CD4-positive, alpha-beta T cell treated with Interleukin-15 for 4 hours (primary cell): ENCODE results near the gene MACROH2A2.
"Not testable (repeated sequence)": the region's sequence is repeated elsewhere in the genome, so short reads cannot be mapped to it uniquely, and the experiment has no call there.

Experiments
- DNase-seq: peaks from one replicate; pipeline ENCODE4 v3.0.0-alpha.2; 2020; ENCODE audit warnings: low spot score

MACROH2A2 gene

GRCh38 chr10:70068925-70069324 lies 16.3 kb downstream of the MACROH2A2 start:
- no peak for DNase-seq

DNA sequence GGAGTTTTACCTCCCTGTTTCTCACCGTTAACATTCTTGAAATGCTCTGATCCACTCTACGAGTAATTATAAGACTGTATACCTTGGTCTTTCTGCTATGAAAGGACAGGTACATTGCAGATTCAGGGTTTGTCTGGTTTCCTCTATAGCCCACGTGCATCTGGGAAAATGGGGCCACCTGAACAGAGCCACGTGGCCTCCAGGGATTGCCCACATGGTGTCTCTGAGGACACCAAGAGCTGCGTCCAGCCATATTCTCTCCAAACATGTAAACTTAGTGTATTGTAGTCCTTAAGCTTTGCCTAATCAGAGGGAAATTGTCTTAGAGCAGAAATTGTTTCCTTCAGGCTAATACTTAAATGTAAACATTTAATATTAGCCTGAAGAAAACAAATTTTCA lies 16.7 kb downstream of the MACROH2A2 start:
- no peak for DNase-seq

DNA sequence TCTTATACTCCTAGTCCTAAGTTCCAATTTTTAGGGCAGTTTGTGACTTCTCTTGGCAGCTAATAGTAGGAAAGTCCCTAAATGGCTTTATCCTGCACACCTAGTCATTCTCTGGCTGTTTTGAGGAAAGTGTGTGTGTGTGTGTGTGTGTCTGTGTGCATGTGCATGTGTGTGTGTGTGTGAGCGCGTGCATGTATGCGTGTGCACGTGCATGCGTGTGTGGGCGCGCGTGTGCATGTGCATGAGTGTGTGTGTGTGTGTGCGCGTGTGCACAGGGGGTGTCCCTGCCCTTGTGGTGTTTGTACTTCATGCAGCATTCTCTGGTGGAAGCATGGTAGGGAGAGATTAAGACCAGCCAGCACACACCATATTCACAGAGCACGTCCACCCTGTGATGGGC lies 18.2 kb downstream of the MACROH2A2 start:
- DNase-seq = no peak

DNA sequence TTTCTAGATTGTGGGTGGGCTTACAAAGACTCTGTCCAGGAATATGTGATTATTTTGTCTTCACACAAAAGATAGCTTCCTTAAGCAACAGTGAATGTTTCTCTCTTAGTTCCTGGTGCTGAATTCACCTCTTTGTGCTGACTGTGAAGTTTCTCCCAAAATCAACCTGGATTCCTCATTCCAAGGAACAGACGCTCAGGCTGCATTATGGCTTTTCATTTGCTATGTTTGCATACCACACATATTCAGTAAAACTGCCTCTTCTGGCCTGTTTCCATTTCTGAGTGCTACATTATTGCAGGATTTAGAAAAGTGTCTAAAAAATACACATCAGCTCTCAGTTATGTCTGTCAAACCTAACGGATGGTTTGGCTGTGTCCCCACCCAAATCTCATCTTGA lies 21.5 kb downstream of the MACROH2A2 start:
- no peak for DNase-seq

DNA sequence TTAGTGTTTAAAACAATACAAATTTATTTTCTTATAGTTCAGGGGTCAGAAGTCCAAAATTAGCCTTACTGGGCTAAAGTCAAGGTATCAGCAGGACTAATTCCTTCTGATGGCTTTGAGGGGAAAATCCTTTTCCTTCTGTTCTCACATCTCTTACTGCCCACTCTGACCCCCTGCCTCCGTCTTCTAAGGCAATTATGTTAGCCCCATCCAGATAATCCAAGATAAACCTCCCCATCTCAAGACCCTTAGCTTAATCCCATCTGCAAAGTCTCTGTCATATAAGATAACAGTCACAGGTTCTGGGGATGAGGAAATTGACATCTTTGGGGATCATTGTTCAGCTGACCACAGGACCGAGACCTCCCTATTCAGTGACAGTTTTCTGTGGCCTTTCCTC lies 22.3 kb downstream of the MACROH2A2 start:
- DNase-seq = no peak

GRCh38 chr10:70078329-70078728 lies 25.7 kb downstream of the MACROH2A2 start:
- DNase-seq = no peak

DNA sequence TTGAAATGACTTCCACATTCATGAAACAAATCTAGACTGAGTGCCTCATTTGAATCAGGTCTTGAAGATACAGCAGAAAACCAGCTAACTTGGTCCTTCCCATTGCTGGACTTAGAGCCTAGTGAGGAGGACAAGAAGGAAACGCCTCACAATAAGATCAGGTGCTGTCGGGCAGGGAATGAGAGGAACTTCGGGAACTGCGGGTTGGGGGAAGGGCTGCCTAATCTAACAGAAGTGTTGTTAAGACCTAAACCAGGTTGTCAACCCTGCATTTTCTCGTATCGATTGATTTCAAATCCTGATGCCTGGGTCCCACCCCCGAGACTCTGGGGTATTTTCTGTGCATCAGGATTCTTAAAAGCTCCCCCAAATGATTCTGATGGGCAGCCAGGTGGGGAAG lies 26.3 kb downstream of the MACROH2A2 start:
- DNase-seq = no peak

GRCh38 chr10:70080789-70081188 lies 28.1 kb downstream of the MACROH2A2 start:
- not testable (repeated sequence) for DNase-seq

DNA sequence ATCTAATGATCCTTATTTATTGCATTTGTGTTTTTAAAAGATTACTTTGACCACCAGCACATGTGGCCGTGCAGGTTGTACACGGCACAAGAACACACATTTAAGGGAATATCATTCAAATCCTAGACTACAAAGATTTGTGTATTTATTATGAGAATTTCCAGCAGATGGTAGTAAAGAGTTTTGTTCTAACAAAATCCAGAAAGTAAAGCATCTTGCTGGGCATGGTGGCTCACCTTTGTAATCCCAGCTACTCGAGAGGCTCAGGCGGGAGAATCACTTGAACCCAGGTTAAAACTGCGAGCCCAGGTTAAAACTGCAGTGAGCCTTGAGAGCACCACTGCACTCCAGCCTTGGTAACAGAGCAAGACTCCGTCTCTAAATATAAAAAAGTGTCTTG lies 31.5 kb downstream of the MACROH2A2 start:
- no peak for DNase-seq

- DNase-seq = no peak
These were observed 33.4 kb downstream of the MACROH2A2 start for GRCh38 chr10:70085975-70086613.

DNA sequence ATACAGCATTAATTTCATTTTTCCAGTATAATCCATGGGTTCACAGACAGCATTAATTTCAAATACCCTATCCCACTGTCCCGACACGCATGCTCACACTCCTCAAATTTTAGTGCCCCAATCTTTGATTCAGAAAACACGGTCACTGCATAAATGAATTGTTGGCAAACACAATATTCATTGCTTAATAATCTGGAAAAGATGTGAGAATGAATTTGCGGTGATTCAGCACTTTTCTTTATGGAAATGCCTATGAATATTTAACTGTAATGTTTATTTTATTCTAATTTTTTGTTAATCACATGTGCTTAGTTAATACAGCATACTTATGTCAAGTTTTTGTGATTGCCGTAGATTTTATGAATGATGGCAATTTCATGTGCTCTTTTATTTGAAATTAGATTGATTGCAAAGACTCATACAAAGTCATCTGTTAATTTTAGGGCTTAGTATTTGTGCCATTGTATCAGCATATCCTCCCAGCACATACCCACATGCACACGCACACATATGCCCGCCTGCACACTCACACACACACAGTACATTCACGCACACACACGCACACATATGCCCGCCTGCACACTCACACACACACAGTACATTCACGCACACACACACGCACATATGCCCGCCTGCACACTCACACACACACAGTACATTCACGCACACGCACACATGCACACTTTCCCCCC lies 35.1 kb downstream of the MACROH2A2 start:
- DNase-seq = no peak

- no peak for DNase-seq
These were observed 35.7 kb downstream of the MACROH2A2 start for GRCh38 chr10:70088308-70088698.

- no peak for DNase-seq
These were observed 37.4 kb downstream of the MACROH2A2 start for GRCh38 chr10:70090013-70090412.

- DNase-seq = no peak
These were observed 38.3 kb downstream of the MACROH2A2 start for GRCh38 chr10:70090951-70091350.

- DNase-seq = no peak
These were observed 39.7 kb downstream of the MACROH2A2 start for GRCh38 chr10:70092389-70092718.

DNA sequence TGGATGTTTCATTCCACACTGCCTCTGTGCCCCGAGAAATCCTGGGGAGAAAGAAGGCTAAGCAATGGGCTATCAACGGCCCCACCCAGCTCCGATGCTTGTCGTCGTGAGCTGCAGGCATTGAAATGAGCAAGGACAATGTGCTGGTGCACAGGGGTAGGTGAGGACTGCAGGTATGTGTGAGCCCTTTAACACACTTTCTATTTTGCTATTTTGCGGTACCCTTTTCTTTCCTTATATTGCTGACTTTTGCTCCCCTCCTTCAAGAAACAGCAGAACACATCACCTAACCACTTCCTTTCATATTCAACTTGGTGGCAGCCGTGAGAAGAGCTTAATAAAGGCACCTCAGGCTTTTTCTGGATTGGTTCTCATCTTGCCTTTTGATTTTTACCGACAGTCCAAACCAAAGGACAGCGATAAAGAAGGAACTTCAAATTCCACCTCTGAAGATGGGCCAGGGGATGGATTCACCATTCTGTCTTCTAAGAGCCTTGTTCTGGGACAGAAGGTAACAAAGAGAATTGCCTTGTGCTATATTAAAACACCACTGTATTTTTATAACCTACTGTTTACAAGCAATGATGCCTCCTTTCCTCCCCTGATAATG lies 40.8 kb downstream of the MACROH2A2 start:
- DNase-seq = peak; percentile 49

DNA sequence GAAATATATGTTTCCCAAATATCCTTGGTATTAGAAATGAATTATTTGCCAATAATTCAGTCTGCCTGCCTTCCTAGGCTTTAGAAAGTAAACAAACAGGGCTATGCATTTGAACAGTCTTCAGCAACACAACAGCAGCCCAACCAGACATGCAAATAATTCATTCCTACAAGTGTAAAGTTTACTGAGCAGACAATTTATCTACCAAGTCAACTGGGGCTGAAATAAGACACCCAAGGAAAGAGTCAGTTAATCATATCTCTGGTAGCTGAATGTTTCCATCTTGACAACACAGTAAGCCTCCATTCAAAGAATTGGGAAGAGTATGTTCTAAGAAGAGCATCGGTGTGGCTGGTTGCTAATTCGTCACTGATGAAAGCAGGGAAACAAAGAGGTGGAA lies 41.6 kb downstream of the MACROH2A2 start:
- no peak for DNase-seq

- no peak for DNase-seq
These were observed 43.5 kb downstream of the MACROH2A2 start for GRCh38 chr10:70096016-70096704.

DNA sequence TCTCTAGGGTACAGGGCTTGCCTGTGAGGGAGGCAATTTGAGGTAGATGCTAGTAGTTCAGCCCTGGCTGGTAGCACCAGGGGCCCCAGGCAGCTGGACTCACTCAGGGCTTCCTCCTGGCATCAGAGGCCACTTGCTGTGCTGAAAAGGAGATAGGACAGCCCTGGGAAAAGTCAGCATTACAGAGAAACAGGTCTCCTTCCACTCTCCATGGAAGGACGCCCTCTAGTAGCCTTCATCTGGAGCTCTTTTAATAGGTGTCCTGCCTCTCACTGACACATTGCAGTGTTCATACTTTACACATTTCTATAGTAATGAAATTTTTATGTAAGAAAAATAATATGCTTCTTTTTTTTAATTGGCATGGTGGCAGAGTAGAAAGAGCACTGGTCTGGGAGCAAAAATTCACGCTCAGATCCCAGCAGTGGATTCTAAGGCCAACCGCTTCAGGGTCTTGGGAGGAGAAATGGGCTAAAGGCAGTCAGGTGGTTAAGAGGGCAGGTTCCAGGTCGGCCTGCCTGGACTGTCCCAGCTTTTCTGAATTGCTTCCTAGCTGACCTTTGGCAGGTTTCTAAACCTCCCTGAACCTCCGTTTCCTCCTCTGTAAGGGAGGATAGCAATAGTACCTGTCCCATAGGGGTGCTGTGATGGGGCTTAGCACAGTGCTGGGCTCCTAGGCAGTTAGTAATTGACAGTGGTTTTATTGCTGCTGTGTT lies 44.2 kb downstream of the MACROH2A2 start:
- DNase-seq = no peak

- no peak for DNase-seq
These were observed 44.8 kb downstream of the MACROH2A2 start for GRCh38 chr10:70097459-70097858.

DNA sequence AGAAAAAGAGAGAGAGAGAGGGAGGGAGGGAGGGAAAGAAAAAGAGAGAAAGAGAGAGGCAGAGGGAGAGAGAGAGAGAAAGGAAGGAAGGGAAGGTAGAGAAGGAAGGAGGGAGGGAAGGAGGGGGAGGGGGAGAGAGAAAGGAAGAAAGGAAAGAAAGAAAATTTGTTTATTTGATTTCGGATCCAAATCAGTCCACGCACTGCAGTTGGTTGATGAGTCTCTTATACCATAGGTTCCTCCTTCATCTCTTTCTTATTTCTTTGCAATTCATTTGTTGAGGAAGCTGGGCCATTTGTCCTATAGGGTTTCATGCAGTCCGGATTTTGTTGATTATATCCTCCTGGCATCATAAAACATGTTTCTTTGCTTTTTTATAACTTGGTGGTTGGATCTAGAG lies 45.6 kb downstream of the MACROH2A2 start:
- no peak for DNase-seq

GRCh38 chr10:70101068-70101562 lies 48.5 kb downstream of the MACROH2A2 start:
- DNase-seq = not testable (repeated sequence)
